HL-60/S4 (cell line): Measurements from ENCODE around the gene PDE2A.

Source experiments
- in situ Hi-C: fragments of 300-500 bp; cut with MboI; formaldehyde crosslinking; loops from 2 replicates; pipeline ENCODE4 v1.14.3; 2022; ENCODE audit warnings: low sequenced_read_pairs

Gene PDE2A

GRCh38 chr11:72705442-72706365 is 31.5 kb upstream of the PDE2A start:
- in situ Hi-C loops, result no loop called here

DNA sequence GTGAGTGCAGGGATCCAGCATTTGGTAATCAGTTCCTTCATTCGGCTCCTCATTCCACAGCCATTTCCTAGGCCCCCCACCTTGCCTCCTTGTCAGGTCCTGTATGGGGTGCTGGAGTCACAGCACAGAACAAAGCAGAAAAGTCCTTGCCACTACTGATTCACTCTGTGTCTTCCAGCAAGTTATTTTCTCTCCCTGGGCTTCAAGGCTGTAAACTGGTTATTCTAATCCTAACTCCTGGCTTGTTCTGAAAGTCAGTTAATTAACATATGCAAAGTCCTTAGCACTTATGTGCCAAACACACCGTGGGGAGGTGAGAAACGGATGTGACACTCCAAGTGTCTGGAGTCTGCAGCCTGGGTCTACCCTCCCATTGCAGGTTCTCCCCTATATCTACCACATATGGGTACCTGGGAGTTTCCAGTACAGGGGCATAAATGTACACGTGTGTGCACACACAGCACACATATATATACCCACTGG is 30.6 kb upstream of the PDE2A start:
- in situ Hi-C loops, result no loop called here

GRCh38 chr11:72704028-72704782 is 30.0 kb upstream of the PDE2A start:
- in situ Hi-C loops, result no loop called here

- in situ Hi-C loops, result no loop called here
Measured at GRCh38 chr11:72703267-72704008, 29.2 kb upstream of the PDE2A start.

DNA sequence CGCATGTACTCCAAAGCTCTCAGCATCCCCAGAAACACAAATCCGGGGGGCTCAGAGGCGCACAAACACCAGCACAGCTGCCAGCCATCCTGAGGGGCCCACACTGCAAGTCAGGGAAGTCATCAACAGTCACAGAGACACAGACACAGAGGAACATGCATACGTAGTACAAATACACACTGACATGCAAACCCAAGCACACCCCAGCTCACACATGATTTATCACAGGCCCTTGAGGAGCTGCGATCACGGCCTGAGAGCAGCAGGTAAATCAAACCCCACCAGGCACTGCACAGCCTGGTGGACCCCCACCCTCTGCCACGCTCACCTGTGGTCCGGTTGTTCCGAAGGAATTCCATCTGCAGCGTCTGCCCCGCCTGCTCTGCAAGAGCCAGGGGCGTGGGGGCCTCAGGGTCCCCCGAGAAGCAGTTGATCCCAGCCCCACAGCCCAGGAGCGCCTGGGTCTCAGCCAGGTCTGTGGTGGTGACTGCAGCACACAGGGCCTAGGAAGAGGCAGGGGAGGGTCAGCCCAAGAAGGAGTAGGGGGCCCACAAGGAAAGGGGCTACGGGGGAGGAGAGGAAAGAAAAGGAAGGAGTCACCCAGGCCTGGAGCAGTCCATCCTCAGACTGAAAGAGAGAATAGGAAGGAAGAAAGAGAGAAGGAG is 28.5 kb upstream of the PDE2A start:
- in situ Hi-C loops, result no loop called here

DNA sequence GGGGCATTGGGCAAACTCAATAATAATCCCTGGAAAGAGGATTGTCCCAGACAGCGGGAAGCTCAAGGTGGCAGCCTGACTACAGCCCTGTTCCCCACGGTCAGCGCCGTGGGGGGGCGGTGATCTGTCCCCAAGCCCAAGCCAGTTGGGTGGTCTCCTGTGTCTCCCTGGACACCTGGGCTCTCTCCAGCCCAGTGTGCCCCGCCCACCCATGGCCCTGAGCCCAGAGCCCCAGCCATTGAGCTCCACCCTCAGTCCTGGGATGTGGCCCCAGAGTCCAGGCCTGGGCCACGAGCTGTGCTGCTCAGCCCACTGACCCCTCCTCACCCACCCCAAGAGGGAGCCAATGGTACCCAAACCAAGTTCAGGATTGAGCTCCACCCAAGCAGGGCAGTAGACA is 27.9 kb upstream of the PDE2A start:
- in situ Hi-C loops, result no loop called here

DNA sequence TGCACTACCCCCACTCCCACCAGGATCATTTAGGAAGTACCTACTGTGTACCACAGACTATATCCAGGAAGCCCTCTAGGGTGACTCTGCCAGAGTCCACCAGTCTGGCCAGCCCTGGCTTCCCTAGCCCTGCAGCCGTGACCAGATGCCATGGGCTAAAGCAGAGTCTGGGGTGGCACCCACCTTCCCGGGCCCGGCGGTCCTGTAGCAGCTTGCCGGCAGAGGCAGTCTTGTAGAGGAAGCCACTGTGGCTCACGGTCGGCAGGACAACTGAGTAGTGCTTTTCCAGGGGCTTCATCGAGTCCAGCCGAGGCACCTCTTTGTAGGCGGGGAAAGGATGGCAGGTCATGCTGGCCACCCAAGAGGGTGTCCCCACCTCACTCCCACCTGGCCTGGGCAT is 27.2 kb upstream of the PDE2A start:
- in situ Hi-C loops, result no loop called here

DNA sequence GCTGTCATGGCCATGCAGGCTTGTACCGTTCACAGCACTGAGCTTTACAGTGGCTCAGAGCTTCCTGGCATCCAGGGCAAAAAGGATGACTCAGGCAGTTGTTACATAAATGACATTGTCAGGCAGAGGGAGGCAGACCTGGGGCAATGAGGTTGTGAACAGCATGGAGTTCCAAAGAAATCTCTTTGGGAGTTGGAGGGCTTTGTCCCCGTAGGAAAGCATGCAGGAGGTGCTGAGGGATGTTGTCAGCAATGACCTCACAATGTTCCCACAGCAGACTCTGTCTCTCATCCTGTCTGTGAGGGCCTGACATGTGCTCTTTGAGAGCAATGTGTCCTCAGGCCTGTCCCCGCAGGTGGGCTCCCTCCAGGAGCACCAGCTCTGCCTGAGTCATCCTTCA is 25.9 kb upstream of the PDE2A start:
- in situ Hi-C loops, result no loop called here

DNA sequence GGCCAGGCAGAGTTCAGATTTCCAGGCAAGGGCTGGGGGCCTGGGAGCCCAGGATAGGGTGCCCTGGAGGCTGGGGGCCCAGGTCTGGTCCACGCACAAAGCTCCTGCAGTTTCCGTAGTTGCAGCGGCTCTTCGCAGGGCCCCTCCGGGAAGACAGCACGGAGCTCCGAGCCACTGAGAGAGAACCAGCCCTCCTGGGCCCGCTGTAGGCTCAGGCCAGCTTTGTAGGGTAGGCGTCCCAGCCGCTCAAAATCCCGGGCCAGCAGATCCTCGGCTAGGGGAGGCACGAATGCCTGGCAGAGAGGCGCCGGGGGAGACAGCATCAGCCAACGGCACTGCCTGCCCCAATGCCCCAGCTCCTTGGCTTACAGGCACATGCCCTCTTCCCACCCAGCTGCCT is 23.6 kb upstream of the PDE2A start:
- in situ Hi-C loops, result no loop called here

GRCh38 chr11:72696866-72697700 is 22.9 kb upstream of the PDE2A start:
- in situ Hi-C loops, result no loop called here

DNA sequence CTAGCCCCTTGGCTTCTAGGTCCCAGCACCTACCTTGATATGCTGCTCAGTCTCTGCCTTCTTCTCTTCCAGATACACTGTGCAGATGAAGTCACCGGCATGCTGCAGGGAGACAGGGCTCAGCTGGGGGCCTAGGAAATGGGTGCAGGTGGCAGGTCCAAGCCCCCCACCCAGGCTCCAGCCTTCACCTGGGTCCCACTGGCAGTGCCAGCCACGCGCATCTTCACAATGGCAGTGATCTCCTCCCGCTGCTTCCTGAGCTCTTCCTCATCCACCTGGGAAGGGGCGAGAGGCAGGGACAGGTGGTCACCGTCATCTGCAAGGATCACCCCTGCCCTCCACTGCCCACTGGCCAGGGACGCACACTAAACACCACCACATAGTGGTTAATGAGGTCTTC is 21.1 kb upstream of the PDE2A start:
- in situ Hi-C loops, result no loop called here

- in situ Hi-C loops, result no loop called here
Measured at GRCh38 chr11:72693271-72693968, 19.2 kb upstream of the PDE2A start.

DNA sequence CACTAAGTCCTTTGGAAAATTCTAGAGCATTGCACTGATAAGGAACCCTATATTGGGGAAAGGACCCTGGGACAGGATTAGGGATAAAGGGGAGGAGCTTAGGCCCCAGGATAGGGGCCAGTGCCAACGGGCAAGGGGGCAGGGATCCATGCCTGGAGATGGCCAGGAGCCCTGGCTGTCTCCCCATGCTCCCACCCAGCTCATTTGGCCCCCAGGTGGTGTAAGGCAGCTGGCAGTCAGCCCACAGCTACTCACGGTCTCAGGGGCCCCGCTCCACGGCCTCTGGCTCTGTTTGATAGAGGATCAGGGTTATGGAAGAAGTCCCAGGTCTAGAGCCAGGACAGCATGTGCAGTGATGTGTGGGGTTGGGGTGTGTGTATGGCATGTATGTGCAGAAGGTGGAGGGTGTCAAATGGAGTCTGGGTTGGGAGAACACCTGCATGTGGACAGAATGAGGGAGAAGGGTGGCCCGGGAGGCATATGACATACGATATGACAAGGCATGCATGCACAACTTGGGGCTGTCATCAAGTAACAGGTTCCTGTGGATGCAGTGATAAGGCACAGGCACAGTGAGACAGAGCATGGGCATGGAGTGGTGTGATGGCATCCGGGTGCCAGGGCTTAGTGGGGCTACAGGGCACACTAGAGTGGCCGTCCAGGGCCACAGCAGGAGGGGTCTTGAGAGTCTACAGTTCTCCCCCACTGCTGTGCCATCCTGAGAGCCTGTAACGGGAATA is 18.4 kb upstream of the PDE2A start:
- in situ Hi-C loops, result no loop called here

DNA sequence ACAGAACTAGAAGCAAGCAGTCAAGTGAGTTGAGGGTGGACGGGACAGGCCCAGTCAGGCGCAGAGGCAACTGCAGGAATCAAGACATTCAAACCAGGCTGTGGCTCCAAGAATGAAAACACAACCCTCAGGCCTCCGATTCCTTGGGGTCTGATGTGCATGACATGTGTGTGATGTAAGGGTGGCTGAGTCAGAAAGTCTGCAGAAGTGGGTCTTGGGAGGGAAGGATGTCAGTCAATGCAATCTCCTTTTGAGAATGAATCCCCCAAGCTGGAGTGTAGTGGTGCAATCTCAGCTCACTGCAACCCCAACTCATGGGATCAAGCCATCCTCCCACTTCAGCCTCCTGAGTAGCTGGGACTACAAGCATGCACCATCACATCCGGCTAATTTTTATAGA is 15.9 kb upstream of the PDE2A start:
- in situ Hi-C loops, result no loop called here

DNA sequence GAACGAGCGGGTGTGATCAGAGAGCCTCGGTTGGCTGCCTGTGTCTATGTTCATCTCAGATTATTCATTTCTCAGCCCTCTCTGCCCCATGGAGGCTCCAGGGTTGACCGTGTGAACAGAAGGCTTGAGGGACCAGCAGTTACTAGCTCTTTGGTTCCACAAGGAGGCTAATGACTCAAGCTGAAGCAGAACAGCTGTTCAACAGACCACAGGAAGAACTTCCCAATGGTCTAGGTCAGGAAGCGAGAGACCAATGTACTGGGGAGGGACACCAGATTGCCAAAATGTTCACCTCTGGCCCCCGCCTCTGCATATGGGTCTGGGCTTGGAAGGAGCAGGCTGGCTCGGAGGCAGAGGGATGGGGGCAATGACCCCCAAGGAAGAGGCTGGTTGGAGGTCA is 14.7 kb upstream of the PDE2A start:
- in situ Hi-C loops, result no loop called here

- in situ Hi-C loops, result no loop called here
Measured at GRCh38 chr11:72688486-72688885, 14.3 kb upstream of the PDE2A start.

DNA sequence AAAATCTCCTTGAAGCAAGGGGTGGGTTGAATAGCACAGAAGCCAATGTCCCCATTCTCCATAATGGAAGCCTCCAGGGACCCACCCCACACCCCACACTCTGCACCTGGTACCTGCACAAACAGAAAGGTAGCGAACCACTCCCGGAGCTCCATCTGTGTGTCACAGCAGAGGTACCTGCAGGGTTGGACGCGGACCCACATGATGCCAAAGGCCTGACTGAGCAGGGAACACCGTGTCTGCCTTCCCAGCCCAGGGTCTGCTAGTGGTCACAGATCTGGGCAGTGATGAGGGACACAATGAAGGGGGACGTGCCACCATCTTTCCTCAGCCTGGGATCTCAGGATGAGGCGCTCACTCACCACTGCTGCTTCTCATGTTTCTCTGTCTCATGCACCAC is 13.1 kb upstream of the PDE2A start:
- in situ Hi-C loops, result no loop called here

GRCh38 chr11:72686639-72687220 is 12.5 kb upstream of the PDE2A start:
- in situ Hi-C loops, result no loop called here
